Upper lobe of left lung (tissue), 4 donors: ENCODE results near the gene DYRK1A.

Experiments
- POLR2AphosphoS5 ChIP-seq, 2 donors: sonication (generic); formaldehyde crosslinking; IDR thresholded peaks; one replicate each; pipeline ENCODE4 v1.5.1; 2017; ENCODE audit warnings: antibody characterized with exemption in 2 of 2
- TF ChIP-seq, protein P1 (sequence below), 6 experiments: fragments of 450-650 bp in 4 of 6; fragments of 200-600 bp in 2 of 6; sonication (generic) in 2 of 6; IDR thresholded peaks; one replicate each; pipeline ENCODE4 v1.5.1; 2016 to 2019; ENCODE audit warnings: antibody characterized with exemption in 6 of 6

DNA sequence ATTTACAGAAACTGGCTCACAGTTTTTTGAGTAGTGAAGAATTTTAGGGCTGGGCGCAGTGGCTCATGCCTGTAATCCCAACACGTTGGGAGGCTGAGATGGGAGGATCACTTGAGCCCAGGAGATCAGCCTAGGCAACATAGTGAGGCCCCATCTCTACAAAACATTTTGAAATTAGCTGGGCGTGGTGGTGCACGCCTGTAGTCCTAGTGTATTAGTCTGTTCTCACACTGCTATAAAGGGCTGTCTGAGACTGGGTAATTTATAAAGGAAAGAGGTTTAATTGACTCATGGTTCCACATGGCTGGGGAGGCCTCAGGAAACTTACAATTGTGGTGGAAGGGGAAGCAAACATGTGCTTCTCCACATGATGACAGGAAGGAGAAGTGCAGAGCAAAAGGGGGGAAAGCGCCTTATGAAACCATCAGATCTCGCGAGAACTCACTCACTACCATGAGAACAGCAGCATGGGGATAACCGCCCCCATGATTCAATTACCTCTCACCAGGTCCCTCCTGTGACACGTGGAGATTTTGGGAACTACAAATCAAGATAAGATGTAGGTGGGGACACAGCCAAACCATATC is 24.4 kb upstream of the DYRK1A start:
- no peak for TF ChIP-seq POLR2AphosphoS5 (IDR thresholded peaks at IDR 0.05)
- TF ChIP-seq, protein P1, sequence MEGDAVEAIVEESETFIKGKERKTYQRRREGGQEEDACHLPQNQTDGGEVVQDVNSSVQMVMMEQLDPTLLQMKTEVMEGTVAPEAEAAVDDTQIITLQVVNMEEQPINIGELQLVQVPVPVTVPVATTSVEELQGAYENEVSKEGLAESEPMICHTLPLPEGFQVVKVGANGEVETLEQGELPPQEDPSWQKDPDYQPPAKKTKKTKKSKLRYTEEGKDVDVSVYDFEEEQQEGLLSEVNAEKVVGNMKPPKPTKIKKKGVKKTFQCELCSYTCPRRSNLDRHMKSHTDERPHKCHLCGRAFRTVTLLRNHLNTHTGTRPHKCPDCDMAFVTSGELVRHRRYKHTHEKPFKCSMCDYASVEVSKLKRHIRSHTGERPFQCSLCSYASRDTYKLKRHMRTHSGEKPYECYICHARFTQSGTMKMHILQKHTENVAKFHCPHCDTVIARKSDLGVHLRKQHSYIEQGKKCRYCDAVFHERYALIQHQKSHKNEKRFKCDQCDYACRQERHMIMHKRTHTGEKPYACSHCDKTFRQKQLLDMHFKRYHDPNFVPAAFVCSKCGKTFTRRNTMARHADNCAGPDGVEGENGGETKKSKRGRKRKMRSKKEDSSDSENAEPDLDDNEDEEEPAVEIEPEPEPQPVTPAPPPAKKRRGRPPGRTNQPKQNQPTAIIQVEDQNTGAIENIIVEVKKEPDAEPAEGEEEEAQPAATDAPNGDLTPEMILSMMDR (IDR thresholded peaks at IDR 0.05) = no peak
